DND-41 (cell line): ENCODE data around the gene ESYT3.

ENCODE experiments used
- ATAC-seq: fragments of 200-7000 bp; cut with Tn5 transposase; 3 replicates; pipeline ENCODE4 v1.9.1; 2021; ENCODE audit warnings: low read depth; ENCODE audit not compliant: insufficient read depth
- DNase-seq: peaks from one replicate; pipeline ENCODE4 v3.0.0-alpha.2; 2020
- H2AFZ ChIP-seq: 2 replicates; pipeline ENCODE4 v1.6.0; 2012; ENCODE audit warnings: low read depth, low read length
- H3K27ac ChIP-seq: 2 replicates; pipeline ENCODE4 v1.5.1; 2012; ENCODE audit warnings: low read length, inconsistent platforms
- H3K27me3 ChIP-seq: fragments of 200-600 bp; sonication (generic); 2 replicates; pipeline ENCODE4 v1.6.0; 2012; ENCODE audit warnings: low read length, mild to moderate bottlenecking, inconsistent platforms; ENCODE audit not compliant: insufficient read depth, poor library complexity
- H3K36me3 ChIP-seq: 2 replicates; pipeline ENCODE4 v1.5.1; 2012; ENCODE audit warnings: low read length, inconsistent platforms; ENCODE audit not compliant: insufficient read depth
- H3K4me1 ChIP-seq: 2 replicates; pipeline ENCODE4 v1.5.1; 2012; ENCODE audit warnings: mild to moderate bottlenecking, low read length; ENCODE audit not compliant: insufficient read depth
- H3K4me2 ChIP-seq: 2 replicates; pipeline ENCODE4 v1.6.0; 2012; ENCODE audit warnings: mild to moderate bottlenecking, moderate library complexity, low read length, inconsistent platforms; ENCODE audit not compliant: insufficient read depth
- H3K4me3 ChIP-seq, 2 experiments: fragments of 200-600 bp in 1 of 2; shearing (Covaris generic) in 1 of 2; 2 replicates each; pipeline ENCODE4 v1.5.1; 2012 to 2016; ENCODE audit warnings: inconsistent platforms in 2 of 2, low read length in 2 of 2, mild to moderate bottlenecking in 2 of 2, low read depth in 1 of 2, moderate library complexity in 1 of 2
- H3K79me2 ChIP-seq: 2 replicates; pipeline ENCODE4 v1.6.0; 2012; ENCODE audit warnings: low read length, inconsistent platforms; ENCODE audit not compliant: insufficient read depth
- H3K9ac ChIP-seq: 2 replicates; pipeline ENCODE4 v1.6.0; 2012; ENCODE audit warnings: low read depth, mild to moderate bottlenecking, inconsistent platforms, low read length, moderate library complexity
- H3K9me3 ChIP-seq: 2 replicates; pipeline ENCODE4 v1.5.1; 2012; ENCODE audit warnings: low read length, moderate library complexity, mild to moderate bottlenecking, inconsistent platforms; ENCODE audit not compliant: insufficient read depth, severe bottlenecking
- H4K20me1 ChIP-seq: 2 replicates; pipeline ENCODE4 v1.6.0; 2012; ENCODE audit warnings: low read length; ENCODE audit not compliant: insufficient read depth
- CTCF ChIP-seq: IDR thresholded peaks from 2 replicates; pipeline ENCODE4 v1.5.1; 2012; ENCODE audit warnings: borderline replicate concordance, low read length, moderate library complexity, mild to moderate bottlenecking; ENCODE audit not compliant: poor library complexity, severe bottlenecking; ENCODE audit errors: extremely low read depth
- EZH2 ChIP-seq: IDR thresholded peaks from 3 replicates; pipeline ENCODE4 v1.6.1; 2012; ENCODE audit warnings: borderline replicate concordance, low read depth, mild to moderate bottlenecking, moderate library complexity, low read length, inconsistent platforms; ENCODE audit not compliant: severe bottlenecking

The ESYT3 gene

GRCh38 chr3:138473391-138473790, 39.0 kb downstream of the ESYT3 start:
- Histone ChIP-seq H3K9ac (no peak overlapping the region), H4K20me1 (no peaks in the 10 kb centered on the region), H3K27me3 (no peaks in the 10 kb centered on the region), H3K4me3 (no peak overlapping the region), H3K4me1 (no peaks in the 10 kb centered on the region), H3K27ac (no peak overlapping the region), H3K36me3 (no peaks in the 10 kb centered on the region), H2AFZ (no peak overlapping the region), H3K4me2 (no peak overlapping the region), H3K79me2 (no peaks in the 10 kb centered on the region), H3K9me3 (no peaks in the 10 kb centered on the region)
- no peak for TF ChIP-seq CTCF
- no peak for TF ChIP-seq EZH2
- DNase-seq, result no peak
- no peak for ATAC-seq

GRCh38 chr3:138474163-138474562, 39.7 kb downstream of the ESYT3 start:
- ATAC-seq (no peak), DNase-seq (no peak)
- Histone ChIP-seq H3K27me3 (no peaks in the 10 kb centered on the region), H3K9me3 (no peaks in the 10 kb centered on the region), H3K4me1 (no peaks in the 10 kb centered on the region), H4K20me1 (no peaks in the 10 kb centered on the region), H3K9ac (no peak overlapping the region), H3K4me3 (no peak overlapping the region), H3K79me2 (no peaks in the 10 kb centered on the region), H3K36me3 (no peaks in the 10 kb centered on the region), H3K27ac (no peak overlapping the region), H3K4me2 (no peak overlapping the region), H2AFZ (no peak overlapping the region)
- TF ChIP-seq EZH2 (no peak), CTCF (no peak)

DNA sequence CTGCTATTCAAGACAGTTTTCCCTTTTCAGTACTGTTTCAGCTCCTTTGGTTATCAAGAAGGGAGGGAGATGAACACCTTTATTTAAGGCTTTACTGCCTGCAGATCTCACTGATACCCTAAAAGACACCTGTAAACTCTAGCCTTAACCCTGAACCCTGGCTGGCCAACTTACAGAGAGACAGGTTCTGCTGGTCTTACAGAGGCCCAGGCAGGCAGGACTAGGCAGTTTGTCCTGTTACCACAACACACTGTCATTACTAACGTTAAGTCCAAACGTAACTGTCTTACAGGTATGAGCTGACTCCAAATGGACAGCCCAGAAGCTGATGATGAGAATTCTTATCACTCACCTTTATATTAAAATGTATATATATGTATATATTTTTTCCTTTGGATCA, 42.1 kb downstream of the ESYT3 start:
- Histone ChIP-seq H2AFZ (no peak overlapping the region), H3K79me2 (no peaks in the 10 kb centered on the region), H3K4me2 (no peak overlapping the region), H3K4me1 (no peaks in the 10 kb centered on the region), H4K20me1 (no peaks in the 10 kb centered on the region), H3K27me3 (no peaks in the 10 kb centered on the region), H3K4me3 (no peak overlapping the region), H3K27ac (no peak overlapping the region), H3K9ac (no peak overlapping the region), H3K36me3 (no peaks in the 10 kb centered on the region), H3K9me3 (no peaks in the 10 kb centered on the region)
- TF ChIP-seq CTCF (no peak), EZH2 (no peak)
- no peak for DNase-seq
- no peak for ATAC-seq

DNA sequence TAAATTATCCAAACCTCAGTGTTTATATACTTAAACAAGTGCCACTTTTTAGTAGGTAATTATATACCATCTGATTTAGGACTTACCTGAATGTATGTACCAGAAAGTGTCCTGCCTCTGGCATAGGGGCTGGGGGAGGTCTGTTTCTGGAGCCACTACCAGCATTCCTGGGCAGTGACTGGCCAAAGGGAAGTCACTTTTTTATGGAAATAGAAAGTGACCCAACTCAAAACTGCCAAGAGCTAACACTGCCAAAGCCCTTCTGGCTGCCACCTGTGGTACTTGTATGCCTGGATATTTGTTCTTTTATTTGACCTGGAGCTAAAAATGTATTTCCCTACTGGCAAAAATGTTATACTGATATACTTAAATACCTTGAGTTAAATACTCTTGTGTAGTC, 42.7 kb downstream of the ESYT3 start:
- H4K20me1 ChIP-seq, result no peaks in the 10 kb centered on the region
- TF ChIP-seq CTCF (no peak), EZH2 (no peak)

More for the DNA sequence above, 42.7 kb downstream of the ESYT3 start:
- ATAC-seq (no peak), DNase-seq (no peak)
- Histone ChIP-seq H3K27ac (no peak overlapping the region), H3K4me3 (no peak overlapping the region), H3K36me3 (no peaks in the 10 kb centered on the region), H3K27me3 (no peaks in the 10 kb centered on the region), H3K79me2 (no peaks in the 10 kb centered on the region), H3K4me2 (no peak overlapping the region), H3K9ac (no peak overlapping the region), H3K9me3 (no peaks in the 10 kb centered on the region), H3K4me1 (no peaks in the 10 kb centered on the region), H2AFZ (no peak overlapping the region)
